Suprapubic skin (tissue), 4 donors: ENCODE measurements around the gene SLC10A6.

ENCODE experiments used
- EP300 ChIP-seq: sonication (generic); formaldehyde crosslinking; IDR thresholded peaks from one replicate; pipeline ENCODE4 v1.6.1; 2017; ENCODE audit warnings: antibody characterized with exemption
- POLR2AphosphoS5 ChIP-seq, 3 donors: sonication (generic); formaldehyde crosslinking; IDR thresholded peaks; one replicate each; pipeline ENCODE4 v1.6.1; 2017; ENCODE audit warnings: antibody characterized with exemption in 3 of 3
- TF ChIP-seq, protein P1 (sequence below), 2 donors: fragments of 200-600 bp in 1 of 2; fragments of 450-650 bp in 1 of 2; sonication (generic) in 1 of 2; IDR thresholded peaks; one replicate each; pipeline ENCODE4 v1.5.1; 2016 to 2019; ENCODE audit warnings: antibody characterized with exemption in 2 of 2, mild to moderate bottlenecking in 1 of 2, moderate library complexity in 1 of 2

DNA sequence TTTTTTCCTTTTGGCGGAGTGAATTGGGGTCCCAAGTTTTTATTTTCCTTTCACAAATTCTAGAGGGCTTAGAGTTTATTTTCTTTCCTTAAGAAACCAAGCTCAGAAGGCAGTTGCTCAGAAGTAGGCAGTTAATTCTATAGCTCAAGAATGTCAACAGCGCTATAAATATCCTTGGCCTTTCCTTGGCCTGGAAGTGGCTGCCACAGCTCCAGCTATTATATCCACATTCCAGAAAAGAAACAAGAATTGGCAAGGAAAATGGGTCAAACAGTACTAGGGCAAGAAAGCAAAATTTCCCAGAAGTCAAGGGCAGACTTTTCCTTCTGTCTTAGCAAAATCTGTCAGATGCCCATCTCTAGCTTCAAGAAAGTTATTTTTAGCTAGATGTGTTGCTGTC lies 31.0 kb downstream of the SLC10A6 start:
- TF ChIP-seq, protein P1, sequence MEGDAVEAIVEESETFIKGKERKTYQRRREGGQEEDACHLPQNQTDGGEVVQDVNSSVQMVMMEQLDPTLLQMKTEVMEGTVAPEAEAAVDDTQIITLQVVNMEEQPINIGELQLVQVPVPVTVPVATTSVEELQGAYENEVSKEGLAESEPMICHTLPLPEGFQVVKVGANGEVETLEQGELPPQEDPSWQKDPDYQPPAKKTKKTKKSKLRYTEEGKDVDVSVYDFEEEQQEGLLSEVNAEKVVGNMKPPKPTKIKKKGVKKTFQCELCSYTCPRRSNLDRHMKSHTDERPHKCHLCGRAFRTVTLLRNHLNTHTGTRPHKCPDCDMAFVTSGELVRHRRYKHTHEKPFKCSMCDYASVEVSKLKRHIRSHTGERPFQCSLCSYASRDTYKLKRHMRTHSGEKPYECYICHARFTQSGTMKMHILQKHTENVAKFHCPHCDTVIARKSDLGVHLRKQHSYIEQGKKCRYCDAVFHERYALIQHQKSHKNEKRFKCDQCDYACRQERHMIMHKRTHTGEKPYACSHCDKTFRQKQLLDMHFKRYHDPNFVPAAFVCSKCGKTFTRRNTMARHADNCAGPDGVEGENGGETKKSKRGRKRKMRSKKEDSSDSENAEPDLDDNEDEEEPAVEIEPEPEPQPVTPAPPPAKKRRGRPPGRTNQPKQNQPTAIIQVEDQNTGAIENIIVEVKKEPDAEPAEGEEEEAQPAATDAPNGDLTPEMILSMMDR (IDR thresholded peaks at IDR 0.05): no peak
- TF ChIP-seq POLR2AphosphoS5 (IDR thresholded peaks at IDR 0.05) (no peak), EP300 (no peak)
